ENCODE results near the gene MTG2.
A peak's percentile ranks its signal among the peaks of the same experiment; 100 is the strongest.
"Not testable (repeated sequence)": the region's sequence is repeated elsewhere in the genome, so short reads cannot be mapped to it uniquely, and the experiment has no call there.

MTG2 gene

GRCh38 chr20:62145688-62146018 lies 37.2 kb upstream of the MTG2 start:
- DNase-seq (ENCODE audit: low spot score): no peak

DNA sequence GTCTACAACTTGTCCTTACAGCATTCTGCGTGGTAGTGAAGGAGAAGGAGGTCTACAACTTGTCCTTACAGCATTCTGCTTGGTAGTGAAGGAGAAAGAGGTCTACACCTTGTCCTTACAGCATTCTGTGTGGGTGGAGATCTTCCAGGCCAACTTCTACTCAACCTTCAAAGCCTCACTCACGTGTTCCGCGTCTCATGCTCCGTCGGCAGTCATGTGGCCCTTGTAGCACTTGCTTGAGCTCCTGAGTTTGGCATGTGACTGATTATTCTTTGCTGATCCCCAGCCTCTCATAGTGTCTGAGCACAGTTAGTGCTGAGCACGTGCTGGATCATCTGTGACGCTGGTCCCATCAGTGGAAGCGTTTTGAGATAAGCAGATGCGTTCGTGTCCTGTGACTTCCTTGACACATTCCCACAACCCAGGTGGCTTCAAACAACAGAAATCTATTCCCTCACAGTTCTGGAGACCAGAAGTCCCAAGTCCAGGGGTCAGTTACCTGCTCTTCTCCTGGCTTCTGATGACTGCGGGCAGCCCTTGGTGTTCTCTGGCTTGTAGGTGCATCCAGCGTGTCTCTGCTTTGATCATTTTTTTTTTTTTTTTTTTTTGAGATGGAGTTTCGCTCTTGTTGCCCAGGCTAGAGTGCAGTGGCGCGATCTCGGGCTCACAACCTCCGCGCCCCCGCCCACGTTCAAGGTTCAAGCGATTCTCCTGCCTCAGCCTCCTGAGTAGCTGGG lies 36.6 kb upstream of the MTG2 start:
- no peak for DNase-seq (ENCODE audit: low spot score)

DNA sequence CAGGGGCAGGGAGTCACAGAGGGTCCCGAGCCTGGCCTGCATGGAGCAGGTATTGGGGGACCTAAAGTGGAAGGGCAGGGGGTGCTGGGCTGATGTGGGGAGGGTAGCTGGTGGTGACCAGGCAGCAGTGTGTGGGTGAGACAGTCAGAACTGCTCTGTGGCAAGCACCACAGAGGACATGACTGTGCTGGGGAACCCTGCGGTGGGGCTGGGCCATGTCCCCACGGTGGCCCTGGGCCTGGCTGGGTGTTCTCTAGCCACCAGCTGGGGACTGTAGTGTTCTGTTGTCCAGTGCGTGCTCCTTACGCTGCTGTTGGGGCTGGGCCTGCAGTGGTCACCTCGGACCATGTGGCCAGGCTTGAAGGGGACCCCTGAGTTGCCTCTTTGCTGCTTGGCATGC lies 35.7 kb upstream of the MTG2 start:
- no peak for DNase-seq (ENCODE audit: low spot score)

DNA sequence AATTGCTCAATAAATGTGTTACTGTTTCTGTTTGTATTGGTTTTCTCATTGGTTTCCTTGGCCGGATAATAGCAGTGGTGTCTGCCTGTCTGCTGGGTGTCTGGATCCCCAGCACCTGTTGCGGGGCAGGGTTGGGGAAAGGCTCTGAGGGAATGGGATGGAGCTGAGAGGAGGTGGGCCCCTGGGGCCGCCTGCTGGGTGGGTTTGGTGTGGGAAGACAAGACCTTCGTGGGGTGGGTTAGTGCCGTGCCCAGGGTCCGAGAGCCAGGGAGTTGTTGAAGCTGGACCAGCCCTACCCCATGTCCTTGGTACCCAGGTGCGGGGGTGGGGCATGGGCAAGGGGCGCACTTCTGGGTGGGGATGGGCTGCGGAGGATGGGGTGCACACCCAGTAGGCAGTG lies 35.3 kb upstream of the MTG2 start:
- DNase-seq (ENCODE audit: low spot score): no peak

DNA sequence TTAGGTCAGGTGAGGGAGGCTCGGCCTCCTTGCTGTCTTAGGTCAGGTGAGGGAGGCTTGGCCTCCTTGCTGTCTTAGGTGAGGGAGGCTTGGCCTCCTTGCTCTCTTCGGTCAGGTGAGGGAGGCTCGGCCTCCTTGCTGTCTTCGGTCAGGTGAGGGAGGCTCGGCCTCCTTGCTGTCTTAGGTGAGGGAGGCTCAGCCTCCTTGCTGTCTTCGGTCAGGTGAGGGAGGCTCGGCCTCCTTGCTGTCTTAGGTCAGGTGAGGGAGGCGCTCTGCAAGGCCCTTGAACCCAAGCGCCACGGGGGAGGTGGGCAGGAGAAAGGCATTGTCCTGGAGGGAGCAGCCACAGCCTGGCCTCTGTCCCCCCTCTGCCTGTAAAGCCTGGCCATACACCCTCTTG lies 34.4 kb upstream of the MTG2 start:
- not testable (repeated sequence) for DNase-seq (ENCODE audit: low spot score)

DNA sequence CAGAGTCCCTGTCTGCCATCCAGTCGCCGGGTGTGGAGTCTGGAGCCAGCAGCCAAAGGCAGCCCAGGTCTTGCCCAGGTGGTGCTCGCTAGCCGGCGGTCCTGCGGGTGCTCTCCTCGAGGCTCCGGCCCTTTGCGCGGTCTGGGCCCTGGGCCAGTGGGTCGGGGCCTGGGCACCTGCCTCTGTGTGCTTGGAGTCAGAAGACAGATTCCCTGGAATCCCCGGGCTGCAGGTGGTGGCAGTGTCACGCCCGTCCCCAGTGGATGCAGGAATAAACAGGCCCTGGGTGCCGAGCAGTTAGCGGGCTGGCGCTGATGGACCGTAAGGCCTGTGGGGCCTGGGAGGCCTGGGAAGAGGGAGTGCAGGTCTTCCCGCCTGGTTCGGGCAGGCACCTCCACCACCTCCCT lies 33.9 kb upstream of the MTG2 start:
- DNase-seq (ENCODE audit: low spot score): no peak

GRCh38 chr20:62149532-62150309 lies 33.1 kb upstream of the MTG2 start:
- no peak for DNase-seq (ENCODE audit: low spot score)

DNA sequence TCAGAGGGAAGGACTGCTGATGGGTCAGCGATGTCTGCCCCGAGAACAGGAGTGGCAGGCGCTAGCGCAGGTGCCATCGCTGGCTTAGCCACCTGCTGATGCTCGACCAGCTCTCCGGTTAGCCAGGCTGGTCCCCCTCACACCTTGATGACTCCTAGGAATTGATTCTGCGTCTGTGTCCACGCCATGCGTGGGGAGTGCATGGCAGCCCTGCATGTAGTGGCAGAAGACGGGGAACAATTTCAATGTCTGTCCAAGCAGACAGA lies 32.6 kb upstream of the MTG2 start:
- no peak for DNase-seq (ENCODE audit: low spot score)

DNA sequence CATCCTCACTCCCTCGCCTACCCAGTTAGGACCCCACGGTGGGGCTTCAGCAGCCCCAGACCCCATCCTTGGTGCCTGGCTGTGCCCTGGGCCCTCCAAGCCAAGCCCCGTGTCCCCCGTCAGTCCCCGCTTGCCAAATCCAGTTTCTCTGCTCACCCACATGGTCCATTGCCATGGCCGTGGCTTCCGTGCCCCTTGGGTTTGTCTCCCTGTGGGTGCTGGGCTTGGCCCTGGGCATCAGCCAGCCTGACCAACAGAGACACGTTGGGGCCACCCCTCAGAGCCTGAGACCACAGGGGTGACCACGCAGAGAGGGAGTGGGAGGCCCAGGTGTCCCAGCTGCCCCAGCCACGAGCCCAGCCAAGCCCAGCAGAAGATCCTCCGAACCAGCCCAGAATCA lies 31.6 kb upstream of the MTG2 start:
- DNase-seq (ENCODE audit: low spot score): no peak

DNA sequence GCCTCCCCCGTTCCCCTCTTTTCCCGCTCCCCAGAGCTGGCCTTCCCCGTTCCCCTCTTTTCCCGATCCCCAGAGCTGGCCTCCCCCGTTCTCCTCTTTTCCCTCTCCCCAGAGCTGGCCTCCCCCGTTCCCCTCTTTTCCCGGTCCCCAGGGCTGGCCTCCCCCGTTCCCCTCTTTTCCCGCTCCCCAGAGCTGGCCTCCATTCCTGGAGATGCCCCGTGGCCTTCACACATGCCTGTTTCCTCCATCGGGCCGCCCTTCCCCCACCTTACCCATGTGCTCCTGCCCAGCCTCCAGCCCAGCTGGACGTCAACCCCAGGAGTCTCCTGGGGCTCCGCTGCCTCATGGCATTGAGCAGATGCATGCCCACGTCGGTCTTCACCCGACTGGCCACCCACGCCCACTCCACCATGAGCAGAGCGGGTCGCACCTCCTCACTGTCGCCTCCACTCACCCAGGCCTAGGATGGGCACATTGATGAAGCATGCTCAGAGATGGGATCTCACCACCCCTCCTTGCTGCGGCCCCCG lies 30.9 kb upstream of the MTG2 start:
- DNase-seq (ENCODE audit: low spot score): no peak

DNA sequence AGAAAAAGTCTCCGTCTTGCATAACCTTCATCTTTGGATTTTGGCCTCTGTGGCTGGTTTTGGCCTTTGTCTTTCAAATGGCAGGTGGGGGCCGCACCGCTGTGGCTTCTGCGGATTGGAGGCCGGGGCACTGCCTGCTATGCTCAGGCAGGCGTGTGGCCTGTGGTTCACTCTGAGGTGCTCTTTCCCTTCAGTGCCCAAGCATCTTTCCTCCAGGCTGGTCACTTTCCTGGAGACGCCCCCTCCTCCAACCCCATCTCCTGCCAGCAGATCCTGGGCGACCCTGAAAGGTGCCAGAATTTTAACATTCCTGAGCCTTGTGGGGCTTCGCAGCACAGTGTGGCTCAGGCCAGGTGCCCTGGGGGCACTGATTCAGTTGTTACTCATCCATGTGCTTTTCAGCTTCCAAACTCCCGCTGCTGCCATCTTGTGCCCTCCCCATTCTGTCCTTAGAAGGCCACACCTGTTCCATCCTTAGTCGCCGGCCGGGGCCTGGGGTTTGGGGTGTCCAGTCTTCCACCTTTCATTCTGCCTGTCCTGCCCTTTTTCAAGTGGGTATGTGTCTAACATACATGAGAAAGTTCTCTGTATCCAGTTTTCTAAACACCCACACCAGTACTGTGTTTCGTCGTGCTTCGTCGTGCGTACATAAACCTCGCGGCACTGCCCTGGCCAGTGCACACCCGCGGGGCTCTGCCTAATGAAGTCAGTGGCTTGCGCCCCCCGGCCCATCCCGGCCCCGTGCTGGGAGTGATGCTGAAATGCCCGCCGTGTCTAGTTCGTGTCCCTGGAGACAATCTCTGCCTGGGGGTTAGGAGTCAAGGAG lies 27.2 kb upstream of the MTG2 start:
- no peak for DNase-seq (ENCODE audit: low spot score)

DNA sequence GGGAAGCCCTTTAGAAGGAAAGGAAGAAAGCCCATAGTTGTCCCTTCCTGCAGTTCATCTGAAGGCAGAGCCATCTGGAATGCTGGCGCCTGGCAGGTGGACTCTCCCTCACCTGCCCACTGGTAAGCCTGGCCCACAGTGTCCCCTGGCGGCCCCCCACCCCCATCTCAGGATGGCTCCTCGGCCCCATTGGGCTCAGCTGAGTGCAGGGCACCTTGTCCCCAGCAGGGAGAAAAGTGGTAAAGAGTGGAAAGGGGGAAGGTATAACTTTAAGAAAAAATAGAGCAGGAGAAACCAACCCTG lies 26.6 kb upstream of the MTG2 start:
- no peak for DNase-seq (ENCODE audit: low spot score)

DNA sequence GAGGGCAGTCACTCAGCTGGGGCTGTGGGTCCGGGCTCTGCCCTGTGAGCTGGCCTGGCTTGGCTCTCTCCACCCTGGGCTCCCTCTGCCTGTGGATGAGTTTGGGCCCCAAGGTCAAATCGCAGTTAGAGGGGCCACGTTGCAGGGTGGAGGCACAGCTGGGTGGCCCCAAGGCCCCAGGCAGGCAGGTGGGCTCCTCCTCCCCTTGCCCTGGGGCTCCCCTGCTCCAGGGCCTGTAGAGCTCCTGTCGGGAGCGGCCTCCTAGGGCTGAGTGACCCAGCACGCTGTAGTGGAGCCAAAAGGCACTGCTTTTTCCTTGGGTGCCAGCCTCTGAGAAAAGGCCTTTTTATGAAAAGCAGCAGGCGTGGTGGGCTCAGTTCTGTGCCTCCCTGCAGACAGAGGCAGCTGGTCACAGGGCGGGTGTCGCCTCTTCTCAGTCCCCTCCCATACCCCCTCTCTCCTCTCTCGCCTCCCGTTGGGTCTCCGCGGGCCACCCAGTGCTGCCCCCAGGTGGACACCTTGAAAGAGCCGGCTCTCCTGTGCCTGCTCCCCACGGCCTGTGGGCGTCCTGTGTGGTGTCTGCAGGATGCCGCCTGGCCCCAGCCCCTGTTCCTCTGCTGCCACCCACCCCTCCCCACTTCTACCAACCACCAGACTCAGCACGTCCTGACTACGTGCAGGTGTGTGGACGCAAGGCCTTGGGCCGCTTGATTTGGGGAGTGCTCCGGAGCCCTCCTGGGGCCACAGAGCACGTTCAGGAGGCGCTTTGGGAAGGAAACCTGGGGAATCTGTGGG lies 26.0 kb upstream of the MTG2 start:
- DNase-seq (ENCODE audit: low spot score): peak; percentile 85

GRCh38 chr20:62157387-62158087 lies 25.3 kb upstream of the MTG2 start:
- DNase-seq (ENCODE audit: low spot score): no peak

GRCh38 chr20:62158088-62158400 lies 24.8 kb upstream of the MTG2 start:
- no peak for DNase-seq (ENCODE audit: low spot score)

- no peak for DNase-seq (ENCODE audit: low spot score)
These were observed 24.3 kb upstream of the MTG2 start for GRCh38 chr20:62158541-62158940.

DNA sequence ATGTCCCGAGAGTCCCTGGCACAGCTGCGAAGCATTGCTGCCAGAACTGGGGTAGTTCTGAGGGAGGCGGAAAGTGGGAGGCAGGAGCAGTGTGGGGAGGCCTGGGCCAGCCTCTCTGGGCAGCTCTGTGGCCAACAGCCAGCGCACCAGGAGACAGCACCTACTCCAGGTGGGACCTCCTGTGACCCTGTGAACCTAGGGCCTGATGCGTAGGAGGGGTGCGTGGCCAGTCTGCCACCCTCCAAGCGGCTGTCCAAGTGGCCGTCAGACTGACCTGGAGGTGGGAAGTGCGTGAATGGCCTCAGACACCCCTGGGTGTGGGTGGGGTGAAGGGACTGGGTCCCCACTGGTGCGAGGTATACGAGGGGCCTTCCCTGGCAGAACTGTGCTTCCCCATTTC lies 23.8 kb upstream of the MTG2 start:
- DNase-seq (ENCODE audit: low spot score): no peak

- DNase-seq (ENCODE audit: low spot score): no peak
These were observed 23.0 kb upstream of the MTG2 start for GRCh38 chr20:62159839-62160238.

- no peak for DNase-seq (ENCODE audit: low spot score)
These were observed 22.6 kb upstream of the MTG2 start for GRCh38 chr20:62160253-62160652.

- DNase-seq (ENCODE audit: low spot score): no peak
These were observed 22.0 kb upstream of the MTG2 start for GRCh38 chr20:62160876-62161275.

- DNase-seq (ENCODE audit: low spot score): no peak
These were observed 21.5 kb upstream of the MTG2 start for GRCh38 chr20:62161347-62161746.
